HG02571 (cell line): ENCODE measurements around the gene CRYZ.

Experiments
- ATAC-seq: cut with Tn5 transposase; IDR thresholded peaks from one replicate; pipeline ENCODE4 v1.9.1; 2021; ENCODE audit warnings: mild to moderate bottlenecking, moderate library complexity; ENCODE audit not compliant: unreplicated experiment

The CRYZ gene

DNA sequence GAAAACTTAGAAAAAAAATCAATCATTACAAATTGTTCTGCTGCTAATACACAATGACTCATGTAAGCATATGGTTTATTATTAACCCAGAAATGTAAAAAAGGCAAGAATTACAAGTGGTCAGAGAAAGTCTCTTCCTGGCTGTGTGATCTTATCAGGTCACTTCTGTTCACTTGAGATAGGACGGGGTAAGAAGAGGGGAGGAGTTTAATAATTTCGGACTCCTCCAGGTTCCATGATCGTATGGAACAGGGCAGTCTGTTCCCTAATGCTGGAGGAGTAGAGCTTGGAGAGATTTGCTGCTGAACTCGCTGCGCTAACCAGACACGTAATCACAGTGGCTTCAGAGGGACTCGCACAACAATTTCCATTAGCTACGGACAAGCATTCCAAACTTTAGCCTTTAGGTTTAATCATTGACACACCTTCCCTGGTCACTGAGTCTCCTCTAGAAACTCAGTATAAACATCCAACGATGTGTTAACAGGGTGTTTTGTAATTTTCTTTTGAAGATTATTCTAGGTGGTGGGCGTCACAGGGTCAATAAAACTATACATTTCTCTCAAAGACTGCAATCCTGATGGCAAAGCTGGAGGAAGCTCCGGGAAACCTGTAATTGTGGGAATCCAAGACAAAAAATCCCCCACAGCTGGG is 1.3 kb downstream of the CRYZ start:
- peak; percentile 19 for ATAC-seq

DNA sequence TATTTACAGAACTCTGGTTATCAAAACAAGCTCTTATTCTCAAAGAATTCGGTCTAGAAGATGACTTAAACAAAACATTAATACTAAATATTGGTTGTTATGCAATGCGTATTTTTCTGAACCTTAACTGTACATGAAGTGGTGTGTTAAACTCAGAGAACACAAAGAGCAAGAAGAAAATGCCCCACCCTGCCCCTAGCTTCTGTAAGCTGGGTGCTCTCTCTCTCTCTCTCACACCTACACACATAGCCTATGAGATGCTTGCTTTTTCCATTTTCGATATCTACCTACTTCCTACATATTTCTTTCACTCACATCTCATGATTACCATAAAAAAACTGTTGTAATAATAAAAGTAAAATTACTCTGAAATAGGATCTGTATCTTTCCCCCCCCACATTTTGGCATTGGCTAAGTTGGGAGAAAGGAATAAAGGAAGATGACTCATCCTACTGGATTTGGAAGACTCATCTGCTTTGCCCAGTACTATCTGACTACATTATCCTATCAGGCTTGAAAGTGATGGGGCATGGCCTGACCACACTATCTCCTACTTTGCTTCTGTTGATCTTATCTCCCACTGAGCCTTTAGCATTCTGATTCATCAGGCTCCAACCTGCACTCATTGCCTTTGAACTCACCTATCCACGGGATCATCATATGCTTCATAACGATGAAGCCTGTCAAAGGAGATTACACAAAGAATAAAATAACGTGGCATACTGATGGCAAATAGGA is 2.9 kb downstream of the CRYZ start:
- no peak for ATAC-seq

DNA sequence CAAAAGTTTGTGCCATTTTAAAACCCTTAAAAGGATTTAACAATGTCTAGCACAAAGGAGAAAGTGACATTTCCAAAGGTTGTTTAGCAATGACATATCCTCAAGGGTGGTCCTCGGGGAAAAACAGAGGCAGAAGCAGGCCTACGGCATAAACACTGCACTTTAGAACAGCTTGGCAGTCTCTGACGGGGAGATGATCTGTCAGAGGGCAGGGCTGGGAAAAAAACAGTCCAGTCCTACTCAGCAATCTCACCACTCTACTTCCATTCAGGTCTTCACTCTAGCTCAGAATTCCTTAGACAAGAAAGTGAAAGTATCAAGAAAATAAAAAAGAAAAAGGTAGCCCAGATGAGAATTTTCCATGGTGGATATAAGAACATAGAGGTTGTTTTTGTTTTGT is 4.1 kb downstream of the CRYZ start:
- ATAC-seq = no peak

DNA sequence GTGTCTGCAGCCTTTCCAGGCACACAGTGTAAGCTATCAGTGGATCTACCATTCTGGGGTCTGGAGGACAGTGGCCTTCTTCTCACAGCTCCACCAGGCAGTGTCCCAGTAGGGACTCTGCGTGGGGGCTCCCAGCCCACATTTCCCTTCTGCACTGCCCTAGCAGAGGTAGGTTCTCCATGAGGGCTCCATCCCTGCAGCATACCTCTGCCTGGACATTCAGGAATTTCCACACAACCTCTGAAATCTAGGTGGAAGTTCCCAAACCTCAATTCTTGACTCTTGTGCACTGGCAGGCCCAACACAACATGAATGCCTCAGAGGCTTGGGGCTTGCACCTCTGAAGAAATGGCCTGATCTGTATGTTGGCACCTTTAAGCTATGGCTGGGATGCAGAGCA is 6.8 kb downstream of the CRYZ start:
- ATAC-seq = no peak

DNA sequence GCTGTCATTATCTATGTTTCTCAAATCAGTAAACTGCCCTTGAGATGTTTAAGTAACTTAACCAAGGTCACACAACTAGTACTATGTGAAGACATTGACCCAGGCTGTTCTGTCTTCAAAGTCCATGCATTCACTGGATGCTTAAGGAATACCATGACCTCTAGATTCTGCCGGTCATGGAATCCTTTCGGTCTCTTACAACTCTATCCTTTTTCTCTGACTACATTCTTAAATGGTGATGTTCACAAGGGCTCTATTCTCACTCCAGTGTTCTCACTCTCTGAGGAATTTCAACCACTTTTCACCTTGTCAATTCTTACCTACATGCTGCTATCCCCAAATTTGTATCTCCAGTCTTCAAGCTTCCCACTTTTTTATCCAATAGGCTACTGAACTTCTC is 15.2 kb downstream of the CRYZ start:
- ATAC-seq = no peak

DNA sequence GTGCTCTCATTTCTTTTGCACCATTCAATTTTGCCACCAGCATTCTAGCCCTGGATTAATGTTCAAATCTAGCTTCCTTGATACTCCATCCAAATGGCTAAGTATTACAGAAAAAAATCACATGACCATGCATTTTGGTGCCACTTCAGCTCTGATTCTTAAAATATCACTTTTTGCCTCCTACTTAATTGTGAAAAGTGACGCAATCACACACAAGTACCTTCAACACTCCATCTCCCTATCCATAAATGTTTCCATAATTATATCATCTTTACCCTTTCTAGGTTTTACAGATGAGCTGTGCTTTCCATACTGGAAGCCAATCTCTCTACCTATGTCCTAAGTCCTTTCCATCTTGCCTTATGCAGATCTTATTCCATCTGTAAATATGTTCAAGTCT is 16.0 kb downstream of the CRYZ start:
- ATAC-seq = no peak

DNA sequence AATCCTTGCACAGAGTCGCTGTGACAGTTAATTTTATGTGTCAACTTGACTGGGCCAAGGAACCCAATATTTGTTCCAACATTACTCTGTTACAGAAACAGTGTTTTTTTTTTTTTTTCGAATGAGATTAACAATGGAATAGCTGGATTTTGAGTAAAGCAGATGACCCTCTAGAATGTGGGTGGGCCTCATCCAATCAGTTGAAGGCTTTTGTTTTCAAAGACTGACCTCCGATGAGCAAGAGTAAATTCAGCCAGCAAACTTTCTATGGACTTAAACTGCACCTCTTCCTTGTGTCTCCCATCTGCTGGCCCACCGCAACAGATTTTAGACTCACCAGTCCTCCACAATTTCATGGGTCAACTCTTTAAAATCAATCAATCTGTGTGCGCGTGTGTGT is 17.0 kb downstream of the CRYZ start:
- no peak for ATAC-seq

DNA sequence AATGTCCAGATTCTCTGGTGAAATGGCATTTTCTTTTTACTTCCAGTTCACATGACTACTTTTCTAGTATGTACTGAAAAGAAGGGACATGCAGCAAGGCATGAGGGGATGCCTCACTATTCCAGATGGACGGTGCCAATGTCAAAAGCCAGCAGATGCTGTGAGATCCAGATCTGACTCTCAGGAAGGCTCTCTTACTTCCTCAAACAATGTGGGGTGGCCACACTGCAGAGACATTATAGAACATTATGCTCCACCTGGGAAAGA is 17.7 kb downstream of the CRYZ start:
- ATAC-seq = no peak

DNA sequence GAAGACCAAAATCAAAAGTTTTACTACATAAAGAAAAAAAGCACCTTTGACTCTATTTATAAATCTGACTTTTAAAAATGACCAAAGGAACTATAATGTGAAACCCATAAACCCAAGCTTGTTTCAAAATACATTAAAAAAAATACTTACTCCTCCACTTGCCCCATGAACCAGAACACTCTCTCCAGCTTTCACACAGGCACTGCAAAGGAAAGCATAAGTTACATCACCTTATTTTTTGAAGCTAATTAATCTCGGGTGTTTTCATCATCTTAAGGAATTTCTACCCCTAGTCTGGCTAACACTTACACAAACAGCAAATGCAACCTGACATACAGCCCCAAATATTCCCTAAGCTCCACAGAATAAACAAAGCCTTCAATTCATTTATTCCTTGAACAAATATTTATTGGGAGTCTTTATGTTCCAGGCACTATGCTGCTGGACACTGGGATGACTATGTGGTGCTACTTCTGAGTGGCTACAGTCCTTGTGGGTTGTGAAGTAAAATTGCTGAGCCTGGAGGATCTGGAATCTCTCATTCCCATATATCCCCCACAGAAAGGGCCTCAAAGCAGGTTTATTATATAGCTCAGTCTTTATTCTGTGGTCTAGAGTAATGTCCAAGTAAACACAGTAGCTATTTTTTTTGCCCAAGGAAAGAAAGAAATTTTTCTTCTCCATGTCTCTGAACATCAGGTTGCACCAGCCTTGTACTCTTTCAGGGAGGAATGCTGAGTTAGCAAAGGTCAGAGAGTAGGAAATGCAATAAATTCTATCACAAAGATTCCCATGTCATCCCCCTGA is 18.2 kb downstream of the CRYZ start:
- peak; percentile 71 for ATAC-seq

DNA sequence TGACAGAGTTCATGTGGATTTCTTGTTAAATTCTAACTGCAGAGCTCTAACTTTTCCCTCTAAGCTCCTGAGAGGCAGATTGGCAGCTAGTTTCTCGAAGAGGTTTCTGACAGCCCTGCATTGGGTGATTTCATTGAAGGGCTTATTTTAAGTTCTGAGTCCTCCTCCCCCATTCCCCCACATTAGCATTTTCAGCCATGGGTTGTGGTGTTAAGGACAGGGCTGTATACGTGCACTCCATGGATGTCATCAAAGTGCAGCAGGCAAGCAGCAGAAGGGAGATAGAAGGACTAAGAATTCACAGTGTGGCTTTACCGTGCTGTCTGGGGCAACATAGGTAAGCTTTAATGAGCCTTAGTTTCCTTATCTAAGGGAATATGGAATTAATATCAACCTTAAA is 19.0 kb downstream of the CRYZ start:
- ATAC-seq = no peak

DNA sequence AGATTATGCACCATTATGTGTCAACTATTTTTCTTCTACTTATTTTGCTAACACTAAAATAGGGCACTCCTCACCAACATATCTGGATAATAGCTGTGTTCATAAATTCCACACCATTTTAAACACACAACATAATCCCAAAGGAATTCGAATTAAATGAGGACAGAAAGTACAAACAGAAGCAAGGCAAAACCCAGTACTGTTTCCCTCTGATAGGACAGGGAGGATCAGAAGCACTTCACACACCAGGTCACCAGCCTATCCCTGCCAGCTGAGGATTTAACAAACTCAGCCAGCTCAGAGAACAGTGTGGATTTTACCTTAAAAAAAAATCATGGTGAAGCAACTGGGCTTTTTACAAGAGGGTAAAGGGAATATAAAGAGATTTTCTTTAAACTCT is 20.0 kb downstream of the CRYZ start:
- no peak for ATAC-seq

DNA sequence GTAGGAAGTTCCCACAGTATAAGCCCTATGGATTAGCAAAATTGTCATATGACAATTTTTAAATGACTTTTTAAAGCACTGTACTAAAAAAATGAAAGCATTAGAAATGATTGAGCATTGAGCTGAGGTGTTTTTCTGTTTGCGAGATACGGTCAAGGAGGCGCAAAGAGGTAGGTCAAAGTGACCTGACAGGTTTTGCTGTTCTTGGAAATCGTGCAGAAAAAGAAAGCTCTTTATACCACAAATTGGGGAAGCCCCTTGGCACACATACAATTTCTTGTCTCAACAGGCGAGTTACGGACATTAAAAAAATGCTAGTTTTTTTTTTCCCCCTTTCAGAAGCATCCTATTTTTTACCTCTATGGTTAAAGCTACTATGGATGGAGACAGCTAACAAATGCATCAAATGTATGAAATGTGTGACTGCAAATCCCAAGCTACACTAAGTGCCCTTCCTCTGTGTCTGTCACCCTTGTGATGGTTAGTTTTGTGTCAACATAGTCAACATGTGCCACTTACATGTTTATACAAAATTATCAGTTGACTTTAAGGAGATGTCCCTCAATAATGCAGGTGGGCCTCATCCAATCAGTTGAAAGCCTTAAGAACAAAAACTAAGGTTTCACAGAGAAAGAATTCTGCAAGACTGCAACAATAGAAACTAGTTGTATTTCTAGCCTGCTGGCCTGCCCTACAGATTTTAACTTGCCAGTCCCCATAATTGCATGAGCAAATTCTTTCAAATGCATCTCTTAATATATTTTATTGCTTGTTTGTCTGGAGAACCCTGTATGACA is 29.3 kb downstream of the CRYZ start:
- ATAC-seq = no peak

DNA sequence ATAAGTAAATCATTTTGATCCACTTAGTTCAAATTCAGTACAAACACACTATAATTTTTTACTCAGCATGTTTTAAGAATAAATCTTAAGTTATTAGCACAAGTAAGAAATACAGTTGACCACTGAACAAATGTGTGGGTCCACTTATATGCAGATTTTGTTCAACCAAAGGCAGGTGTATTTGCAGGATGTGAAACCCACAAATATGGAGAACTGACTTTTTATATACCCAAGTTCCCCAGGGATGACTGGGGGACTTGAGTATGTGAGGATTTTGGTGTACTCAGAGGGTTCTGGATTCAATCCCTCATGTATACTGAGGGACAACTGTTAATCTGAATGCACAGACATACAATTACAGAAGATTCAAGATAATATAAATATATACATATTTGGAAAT is 33.5 kb downstream of the CRYZ start:
- no peak for ATAC-seq

DNA sequence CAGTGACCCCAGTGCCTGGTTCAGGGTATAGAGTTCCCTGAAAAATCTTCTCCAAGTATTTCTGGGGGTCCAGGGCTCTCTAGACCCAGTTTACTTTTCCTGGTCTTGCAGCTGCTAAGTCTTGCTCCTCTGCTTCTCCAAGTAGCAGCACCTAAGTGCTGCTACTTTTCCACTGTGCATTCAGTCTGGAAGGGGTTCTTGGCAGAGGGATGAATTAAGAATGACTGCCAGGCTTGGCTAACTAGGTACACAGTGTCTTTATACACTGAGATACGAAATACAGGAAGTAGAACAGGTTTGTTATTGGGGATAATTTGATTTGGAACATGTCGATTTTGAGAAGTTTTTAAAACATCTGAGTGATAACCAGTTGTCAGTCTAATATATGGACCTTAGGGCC is 35.0 kb downstream of the CRYZ start:
- ATAC-seq = no peak

DNA sequence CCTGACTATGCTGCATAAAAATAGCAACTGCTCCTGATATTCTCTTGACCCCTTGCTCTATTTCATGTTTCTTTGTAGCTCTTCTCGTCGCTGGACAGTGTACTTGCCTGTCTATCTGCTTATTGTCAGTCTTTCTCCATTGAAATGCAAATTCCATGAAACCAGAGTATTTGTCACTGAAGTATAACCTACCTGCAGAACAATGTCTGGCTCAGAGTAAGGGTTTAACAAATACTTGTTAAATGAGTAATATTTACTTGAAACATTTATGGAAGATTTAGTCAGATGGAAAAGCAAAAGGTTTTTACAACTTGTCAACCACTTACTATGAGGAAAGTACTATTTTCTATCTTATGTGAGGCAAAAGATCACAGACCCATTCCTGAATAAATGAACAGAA is 39.4 kb downstream of the CRYZ start:
- ATAC-seq = no peak

DNA sequence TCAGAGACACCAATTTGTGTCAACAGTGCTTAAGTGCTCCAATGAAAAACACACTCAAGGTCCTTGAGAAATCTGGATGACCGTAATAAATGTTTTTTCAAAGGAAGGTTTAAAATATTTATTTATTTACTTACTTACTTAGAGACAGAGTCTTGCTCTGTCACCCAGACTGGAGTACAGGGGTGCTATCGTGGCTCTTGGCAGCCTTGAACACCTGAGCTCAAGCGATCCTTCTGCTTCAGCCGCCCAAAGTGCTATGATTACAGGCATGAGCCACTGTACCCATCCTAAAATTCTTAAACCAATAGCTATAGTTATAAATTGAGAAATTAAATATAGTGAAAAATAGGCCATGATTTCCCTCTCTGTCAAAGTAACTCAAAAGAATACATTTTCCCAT is 41.9 kb downstream of the CRYZ start:
- no peak for ATAC-seq

DNA sequence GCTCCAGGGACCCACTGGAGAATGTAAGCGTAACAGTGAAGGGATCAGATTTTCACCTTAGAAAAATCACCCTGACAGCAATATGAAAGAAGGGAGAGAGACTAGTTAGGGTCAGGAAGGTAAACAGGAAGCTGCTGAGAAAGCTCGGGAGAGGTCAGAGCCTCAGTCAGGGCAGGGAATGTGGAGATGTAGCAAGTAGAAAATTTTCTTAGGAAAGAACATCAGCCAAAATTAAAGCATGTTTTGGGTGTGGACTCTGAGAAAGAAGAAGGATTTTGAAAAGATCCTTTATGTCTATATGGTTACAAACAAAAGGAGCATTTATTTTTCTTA is 42.5 kb downstream of the CRYZ start:
- no peak for ATAC-seq

DNA sequence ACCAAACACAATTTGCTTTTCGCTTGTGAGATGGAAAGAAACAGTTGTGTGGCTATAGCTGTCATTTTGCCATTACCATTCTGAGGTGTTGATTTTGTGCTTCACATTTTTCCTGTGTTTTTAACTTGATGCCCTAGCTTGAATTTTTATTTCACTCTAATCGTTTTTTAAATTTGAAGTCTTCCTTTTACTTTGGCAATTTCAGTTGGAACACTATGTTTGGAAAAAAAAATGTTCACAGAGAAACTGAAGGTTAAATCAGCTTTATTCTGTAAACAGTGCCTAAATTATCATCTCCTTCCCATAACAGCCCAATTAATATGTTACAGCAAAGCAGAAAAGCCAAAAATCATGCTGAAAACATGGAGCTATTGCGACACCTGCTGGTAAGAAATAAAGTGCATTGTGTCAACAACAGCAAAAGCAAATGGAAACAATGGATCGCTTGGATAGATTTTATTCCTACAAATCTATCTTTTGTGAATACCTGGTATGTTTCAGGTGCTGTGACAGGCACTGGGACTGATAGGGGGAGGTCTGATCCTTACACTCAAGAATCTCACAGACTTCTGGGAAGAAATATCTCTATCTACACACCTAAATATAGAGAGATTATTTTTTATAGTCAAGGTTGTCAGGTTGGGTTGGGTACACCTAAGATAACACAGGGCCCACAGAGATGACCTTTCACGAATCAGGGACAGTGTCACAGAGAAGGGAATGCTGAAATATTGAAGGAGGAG is 43.1 kb downstream of the CRYZ start:
- ATAC-seq = peak; percentile 73

DNA sequence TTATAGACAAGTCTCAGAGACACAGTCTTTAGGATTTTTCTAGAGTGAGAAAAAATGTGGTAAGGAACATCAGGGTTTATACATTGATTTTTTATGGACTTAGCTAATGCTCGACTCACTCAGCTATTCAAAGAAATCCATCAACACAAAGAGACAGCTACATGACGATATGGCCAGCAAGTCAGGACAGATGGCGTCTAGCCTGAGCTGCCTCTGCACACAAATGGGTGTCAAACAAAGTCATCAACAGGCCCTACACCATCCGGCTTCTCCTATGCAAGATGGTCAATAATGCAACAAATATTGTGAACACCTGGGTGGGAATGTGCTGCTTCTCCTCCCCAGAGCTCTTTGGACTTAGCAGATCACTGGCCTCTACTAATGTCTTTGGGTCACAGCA is 45.9 kb downstream of the CRYZ start:
- no peak for ATAC-seq

DNA sequence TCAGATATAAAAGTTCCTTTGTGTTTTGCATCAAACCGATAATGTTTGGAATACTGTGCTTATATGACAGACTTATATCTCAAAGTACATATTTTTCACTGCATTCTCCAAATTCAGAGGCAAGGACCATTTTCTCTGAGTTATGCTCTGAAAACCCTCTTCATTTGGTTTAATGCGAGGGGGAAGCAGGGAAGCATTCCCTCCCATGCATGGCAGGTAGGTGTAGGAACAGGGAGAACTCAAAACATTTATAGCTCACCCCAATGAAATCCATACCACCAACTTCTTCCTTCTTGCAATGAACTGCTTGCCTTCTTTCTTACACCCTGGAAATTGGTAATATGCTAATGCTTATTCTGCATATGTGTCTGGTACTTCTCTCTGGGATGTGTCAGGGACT is 48.5 kb downstream of the CRYZ start:
- ATAC-seq = no peak

DNA sequence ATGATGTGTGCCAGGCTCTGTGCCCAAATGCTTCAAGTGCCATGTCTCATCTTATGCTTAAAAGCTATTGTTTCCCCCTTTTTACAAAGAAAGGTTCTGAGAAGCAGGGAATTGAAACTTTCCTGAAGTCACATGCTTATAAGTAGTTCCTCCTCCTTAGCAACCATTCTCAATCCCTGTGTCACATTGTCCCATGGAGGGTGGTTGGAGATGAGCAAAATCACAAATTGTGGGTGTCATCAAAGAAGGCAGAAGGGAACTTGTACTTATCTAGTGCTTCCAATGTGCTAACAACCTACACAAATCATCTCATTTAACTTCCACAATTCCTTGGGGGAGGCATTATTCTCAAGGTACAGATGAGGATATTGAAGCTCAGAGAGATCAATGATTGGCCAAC is 49.2 kb downstream of the CRYZ start:
- no peak for ATAC-seq
